NCI-H510A treated with DMSO at 0.1 percent for 48 hours (cell line): ENCODE measurements around the gene AKAP5.

Source experiments
- DNase-seq: peaks from one replicate; lab custom pipeline; 2025; lab: John Stamatoyannopoulos, UW

Gene AKAP5

GRCh38 chr14:64459405-64460136, 5.7 kb upstream of the AKAP5 start:
- DNase-seq, result no peak

- DNase-seq, result no peak
Observed at GRCh38 chr14:64461221-64461620, 4.1 kb upstream of the AKAP5 start.

GRCh38 chr14:64463195-64463594, 2.1 kb upstream of the AKAP5 start:
- DNase-seq, result no peak

DNA sequence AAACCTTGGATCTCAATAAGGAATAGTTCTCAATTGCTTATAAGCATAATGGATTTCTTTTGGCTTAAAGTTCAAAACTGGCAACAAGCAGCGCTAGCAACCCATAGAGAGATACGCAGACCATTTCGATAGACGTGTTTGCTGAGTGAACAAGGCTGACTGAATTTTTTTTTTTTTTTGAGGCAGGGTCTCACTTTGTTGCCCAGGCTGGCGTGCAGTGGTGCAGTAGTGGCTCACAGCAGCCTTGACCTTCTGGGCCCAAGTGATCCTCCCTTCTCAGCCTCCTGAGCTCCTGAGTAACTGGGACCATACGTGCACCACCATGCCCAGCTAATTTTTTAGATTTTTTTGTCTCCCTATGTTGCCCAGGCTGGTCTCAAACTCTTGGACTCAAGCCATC, 1.4 kb upstream of the AKAP5 start:
- DNase-seq, result no peak

DNA sequence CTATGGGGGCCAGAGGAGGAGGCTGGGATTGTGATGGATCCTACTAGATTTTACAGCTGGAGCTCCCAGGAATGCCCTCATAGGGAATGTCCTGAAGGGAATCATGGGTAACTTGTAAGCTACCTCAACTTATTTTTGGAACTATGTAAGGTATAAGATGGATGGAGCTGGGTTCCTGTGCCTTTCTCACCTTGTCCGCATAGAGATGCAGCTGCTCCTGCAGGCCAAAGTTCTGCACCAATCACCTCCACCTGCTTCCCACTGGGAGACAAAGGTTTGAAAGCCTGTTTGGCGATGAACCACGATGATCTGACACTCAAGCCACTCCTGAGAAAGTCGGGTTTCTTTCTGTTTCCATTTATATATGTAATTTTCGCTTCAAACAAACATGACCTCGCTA, 648 bp upstream of the AKAP5 start:
- peak; percentile 73 for DNase-seq

GRCh38 chr14:64465831-64466554, 694 bp downstream of the AKAP5 start:
- peak; percentile 41 for DNase-seq

DNA sequence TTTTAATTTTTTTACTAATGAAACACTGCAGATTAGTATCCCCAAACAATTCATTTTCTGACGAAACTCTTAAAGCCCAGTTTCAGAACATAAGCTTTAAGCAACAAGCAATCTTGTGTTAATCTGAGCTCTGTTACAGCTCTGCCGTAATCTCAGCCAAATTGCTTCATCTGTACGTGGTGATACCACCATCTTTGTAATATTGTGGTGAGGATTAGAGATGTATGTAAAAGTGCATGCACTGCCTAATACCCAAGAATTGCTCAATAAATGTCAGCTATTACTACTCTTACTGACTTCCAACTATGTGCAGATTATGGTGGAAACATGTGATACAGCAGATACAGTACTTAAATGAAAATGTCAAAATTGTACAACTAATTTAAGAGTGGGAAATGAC, 1.8 kb downstream of the AKAP5 start:
- DNase-seq, result no peak

DNA sequence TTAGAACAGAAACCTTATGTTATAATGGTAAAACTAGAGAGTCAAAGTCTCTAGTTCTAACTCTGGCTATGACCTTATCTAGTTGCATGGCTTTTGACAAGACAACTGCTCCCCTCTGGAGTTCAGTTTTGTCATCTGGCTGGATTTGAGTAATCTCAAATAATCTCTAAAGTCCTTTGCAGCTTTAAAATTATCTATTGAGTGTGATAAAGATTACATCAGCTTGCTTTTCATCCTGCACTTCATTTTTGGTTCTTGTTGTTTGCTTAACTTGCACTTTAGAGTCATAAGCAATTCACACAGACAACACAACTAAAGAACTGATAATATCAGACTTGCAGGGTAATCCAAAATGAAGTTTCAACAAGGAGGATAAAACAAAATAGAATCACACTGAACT, 2.3 kb downstream of the AKAP5 start:
- no peak for DNase-seq

DNA sequence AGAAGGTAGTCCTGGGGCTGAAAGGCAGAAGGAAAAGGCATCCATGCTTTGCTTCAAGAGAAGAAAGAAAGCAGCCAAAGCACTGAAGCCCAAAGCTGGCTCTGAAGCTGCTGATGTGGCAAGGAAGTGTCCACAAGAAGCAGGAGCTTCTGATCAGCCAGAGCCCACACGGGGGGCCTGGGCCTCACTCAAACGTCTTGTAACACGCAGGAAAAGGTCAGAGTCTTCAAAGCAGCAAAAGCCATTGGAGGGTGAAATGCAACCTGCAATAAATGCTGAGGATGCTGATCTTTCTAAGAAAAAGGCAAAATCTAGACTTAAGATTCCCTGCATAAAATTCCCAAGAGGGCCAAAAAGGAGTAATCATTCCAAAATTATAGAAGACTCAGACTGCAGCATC, 3.2 kb downstream of the AKAP5 start:
- DNase-seq, result no peak

DNA sequence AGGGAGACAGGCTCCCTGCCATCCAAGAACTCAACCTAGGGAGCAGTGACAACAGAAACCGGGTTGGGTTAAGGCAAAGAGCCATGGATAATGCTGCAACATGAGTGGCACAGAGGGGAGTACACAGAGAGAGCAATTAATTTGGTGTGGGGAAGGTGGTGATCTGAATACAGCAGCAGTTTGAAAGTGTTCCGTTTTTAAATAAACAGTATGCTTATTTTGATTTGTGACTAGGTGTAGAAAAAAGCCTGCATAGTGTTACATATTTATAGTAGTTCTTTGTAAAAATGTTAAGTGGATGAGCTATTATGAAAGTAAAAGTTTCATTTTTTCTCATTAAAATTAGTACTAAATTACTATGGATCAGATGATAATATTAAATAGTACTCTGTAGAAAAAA, 8.7 kb downstream of the AKAP5 start:
- DNase-seq, result no peak

DNA sequence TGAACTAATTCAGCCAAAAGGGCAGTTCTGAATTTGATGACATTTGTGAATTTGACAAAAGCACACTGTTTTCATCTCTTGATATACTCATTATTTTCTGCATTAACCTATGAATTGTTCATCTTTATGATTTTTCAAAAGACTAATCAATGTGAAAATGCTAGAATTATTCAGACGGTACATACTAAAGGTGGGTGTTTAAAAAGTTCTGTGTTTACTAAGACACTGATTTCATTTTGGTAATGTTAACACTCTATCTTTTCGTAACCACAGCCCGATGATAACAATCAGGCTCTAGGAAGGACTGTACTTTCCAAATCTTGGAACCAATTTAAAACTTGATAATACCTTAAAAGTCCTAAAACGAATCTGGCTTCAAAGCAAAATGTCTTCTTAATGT, 9.4 kb downstream of the AKAP5 start:
- DNase-seq, result no peak

GRCh38 chr14:64475585-64476273, 10.4 kb downstream of the AKAP5 start:
- DNase-seq, result no peak

- no peak for DNase-seq
Observed at GRCh38 chr14:64476438-64476837, 11.1 kb downstream of the AKAP5 start.

- no peak for DNase-seq
Observed at GRCh38 chr14:64478634-64479250, 13.4 kb downstream of the AKAP5 start.

DNA sequence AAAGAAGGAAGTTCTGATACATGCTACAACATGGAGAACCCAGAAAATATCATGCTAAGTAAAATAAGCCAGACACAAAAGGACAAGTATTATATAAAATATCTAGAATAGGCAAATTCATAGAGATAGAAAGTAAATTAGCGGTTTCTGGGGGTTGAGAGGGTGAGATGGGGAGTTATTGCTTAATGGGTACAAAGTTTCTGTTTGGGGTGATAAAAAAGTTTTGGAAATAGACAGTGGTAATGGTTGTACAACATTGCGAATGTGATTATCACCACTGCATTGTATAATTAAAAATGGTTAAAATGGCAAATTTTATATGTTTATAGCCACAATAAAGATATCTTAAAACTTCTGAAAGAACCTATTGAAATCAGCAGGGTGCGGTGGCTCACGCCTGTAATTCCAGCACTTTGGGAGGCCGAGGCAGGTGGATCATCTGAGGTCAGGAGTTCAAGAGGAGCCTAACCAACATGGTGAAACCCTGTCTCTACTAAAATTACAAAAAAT, 23.3 kb downstream of the AKAP5 start:
- no peak for DNase-seq

DNA sequence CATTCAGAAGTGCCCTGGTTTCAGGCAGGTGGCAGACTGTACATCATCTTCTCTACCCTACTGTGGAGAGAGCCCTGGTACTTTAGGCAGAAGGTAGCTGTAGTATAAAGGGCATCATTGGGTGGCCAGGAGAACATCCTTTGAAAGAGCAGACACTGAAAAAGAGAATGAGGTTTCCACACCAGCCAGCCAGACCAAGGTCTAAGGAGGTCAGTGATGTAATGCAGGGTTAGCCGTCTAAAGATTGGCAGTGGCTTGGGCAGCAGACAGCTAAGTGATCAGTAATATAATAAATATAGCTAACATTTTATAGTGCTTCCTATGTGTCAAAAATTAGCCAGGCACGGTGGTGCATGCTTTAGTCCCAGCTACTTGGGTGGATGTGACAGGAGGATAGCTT, 26.3 kb downstream of the AKAP5 start:
- DNase-seq, result no peak

DNA sequence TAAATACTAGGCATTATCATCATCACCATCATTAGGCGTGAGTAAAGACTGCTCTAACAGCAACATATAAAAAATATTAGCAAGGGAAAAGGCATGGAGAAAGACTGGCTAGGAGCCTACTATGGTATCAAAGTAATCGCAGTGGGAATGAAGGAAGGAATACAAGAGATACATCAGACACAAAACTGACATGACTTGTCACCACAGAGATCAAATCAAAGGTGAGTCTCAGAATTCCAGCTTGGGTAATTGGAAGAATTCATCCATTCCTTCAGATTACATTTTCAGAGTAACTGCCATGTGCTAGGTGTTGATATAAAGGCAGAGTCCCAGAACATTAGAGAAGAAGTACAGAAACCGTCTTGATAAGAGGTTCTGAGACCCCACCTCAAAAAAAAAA, 28.2 kb downstream of the AKAP5 start:
- DNase-seq, result no peak

DNA sequence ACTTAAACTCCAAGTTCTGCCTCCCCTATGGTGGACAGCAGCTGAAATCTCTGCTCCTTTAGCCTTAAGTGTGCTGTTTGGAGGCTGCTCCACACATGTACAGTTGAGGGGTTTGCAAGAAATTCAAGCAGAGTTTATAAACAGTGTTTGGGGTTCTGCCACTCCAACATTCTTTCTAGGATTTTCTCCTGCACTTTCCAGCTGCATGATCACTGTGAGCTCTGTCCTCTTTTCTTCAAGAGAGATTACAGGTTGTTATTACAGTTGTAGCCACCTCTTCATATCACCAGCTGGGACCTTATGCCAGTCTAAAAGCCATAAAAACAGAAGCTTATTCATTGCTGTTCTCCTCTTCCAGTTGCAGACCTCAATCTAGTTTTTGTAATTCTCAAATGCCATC, 30.0 kb downstream of the AKAP5 start:
- no peak for DNase-seq

DNA sequence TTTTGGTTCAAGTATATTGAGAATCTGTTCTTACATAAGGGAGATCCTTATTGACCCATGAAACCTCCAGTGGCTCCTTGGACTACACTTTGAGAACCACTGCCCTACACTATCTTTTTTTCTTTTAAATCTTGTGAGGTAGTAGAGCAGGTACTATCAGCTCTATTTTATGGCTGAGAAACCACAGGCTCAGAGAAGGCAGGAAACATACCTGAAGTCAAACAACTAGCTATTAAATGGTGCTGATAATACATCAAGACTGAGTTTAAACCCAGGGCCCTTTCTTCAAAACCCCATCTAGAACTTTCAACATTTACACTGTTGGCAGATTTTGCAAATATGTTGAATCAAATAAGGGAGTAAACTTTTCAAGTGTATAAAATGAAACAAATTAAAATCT, 31.5 kb downstream of the AKAP5 start:
- DNase-seq, result no peak

DNA sequence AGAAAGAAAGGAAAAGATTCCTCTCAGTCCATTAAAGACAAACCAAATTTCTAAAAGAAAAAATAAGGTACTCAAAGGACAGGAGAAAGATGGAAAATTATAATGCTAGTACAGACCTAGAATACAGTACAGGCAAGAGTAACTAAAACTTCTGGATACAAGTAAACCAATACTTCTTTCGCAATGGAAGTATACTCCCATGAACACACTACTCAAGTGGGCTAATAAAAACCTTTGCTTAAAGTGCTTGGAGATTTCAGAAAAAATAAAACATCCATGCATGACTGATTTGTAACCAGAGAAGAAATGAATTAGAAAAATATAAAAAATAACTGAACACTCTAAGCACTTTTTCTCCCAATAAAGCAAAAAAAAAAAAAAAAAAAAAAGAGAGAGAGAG, 34.8 kb downstream of the AKAP5 start:
- DNase-seq, result no peak

GRCh38 chr14:64501411-64502171, 36.3 kb downstream of the AKAP5 start:
- DNase-seq, result peak; percentile 16

- no peak for DNase-seq
Observed at GRCh38 chr14:64502456-64502855, 37.2 kb downstream of the AKAP5 start.
